Pulmonary artery endothelial cell (primary cell): ENCODE data around the gene KRABD2.
"Not testable (repeated sequence)": the region's sequence is repeated elsewhere in the genome, so short reads cannot be mapped to it uniquely, and the experiment has no call there.

ENCODE experiments used
- DNase-seq: peaks from one replicate; pipeline ENCODE4 v3.0.0-alpha.2; 2011; ENCODE audit warnings: low read depth, low spot score

KRABD2 gene

DNA sequence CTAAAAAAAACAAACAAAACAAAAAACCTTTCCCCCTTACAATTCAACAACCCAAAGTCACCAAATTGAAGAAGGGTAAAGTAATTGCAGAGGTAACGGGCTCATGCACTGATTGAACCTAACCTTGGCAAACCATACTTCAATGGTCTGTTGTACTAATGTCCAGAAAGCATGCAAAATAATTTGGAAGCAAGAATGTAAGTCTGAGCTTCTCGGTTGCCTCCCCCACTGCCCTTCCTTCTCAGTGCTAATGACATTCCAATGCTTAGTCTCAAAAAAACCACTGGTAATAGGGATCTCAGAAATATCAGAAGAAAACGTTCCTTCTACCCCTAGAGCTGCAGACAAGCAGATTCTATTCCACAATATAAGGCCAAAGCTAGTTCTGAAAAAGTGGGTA lies 15.8 kb downstream of the KRABD2 start:
- no peak for DNase-seq

DNA sequence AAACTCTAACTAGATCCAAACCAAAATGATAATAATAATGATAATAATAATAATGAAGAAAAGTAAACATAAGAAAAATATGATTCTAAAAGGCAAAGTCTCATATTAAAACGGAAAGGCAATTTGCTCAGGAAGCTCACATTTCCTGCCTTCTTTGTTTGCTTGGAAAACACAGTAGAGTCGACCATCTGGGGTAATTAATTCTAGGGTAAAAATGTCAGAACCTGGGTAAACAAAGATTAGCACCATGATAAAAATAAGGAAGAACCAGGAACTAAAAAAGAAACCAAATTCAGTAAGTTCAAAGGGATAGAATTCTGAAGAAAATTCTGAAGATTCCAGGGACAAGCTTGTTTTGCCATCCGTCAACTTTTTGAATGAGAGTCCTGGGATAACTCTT lies 16.2 kb downstream of the KRABD2 start:
- DNase-seq = peak; percentile 73

DNA sequence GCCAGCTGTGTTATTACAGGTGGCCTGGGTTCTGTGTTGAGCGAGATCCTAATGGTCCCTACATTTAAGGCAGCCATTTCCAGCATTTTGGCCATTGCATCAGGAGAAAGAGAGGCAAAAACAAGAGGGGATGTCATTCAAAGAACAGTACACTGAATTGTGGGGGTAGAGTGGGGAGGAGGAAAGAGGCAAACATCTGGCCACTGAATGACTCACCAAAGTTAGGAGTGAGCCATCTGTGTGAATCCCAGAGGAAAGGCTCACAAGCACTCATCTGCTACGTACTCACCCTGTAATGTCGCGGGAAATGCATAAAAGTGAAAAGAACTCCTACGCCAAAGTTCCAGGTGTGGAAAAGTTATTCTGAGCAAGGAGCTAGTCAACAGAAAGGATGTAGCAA lies 16.7 kb downstream of the KRABD2 start:
- DNase-seq = peak; percentile 86

DNA sequence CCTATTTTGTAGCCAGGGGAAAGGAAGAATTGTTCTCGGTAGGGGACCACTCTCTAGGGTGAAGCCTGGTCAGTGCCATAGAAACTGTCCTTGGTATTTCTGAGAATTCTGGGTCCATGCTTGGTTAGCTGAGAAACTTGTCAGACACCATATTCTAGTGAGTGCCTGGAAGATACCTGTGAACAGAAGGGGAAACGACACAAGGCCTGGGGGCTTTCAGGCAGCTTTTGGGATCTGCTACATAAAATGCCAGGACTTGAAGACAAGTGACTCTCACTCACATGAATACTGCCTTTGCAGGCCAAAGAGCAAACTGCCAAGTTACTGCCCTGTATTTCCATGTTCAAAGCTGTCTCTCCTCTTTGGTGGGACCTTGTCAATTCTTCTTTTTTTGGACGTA lies 18.6 kb downstream of the KRABD2 start:
- no peak for DNase-seq

DNA sequence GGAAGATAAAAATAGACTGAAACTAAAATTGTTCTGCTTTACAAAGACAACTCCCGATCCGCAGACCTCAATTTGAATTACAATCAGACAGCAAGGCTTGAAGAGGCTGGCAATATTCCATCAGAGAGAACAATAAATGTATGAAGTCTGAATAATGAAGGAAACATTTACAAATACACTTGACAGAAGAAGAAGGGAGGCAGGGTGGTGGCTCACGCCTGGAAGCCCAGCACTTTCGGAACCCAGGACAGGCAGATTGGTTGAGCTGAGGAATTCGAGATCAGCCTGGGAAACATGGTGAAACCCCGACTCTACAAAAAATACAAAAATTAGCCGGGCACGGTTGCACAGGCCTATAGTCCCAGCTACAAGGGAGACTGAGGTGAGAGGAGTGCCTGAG lies 22.3 kb downstream of the KRABD2 start:
- DNase-seq = no peak

DNA sequence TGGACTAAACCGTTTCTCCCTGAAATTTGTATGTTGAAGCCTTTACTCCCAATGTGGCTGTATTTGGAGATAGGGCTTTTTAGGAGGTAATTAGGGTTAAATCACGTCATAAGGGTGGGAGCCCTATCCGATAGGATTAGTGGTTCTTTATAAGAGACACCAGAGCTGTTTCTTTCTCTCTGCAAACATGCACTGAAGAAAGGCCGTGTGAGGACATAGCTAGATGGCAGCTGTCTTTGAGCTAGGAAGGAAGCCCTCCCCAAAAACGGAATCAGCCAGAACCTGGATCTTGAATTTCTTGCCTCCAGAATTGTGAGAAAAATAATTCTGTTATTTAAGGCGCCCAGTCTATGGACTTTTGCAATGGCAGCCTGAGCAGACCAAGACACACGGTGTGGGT lies 22.8 kb downstream of the KRABD2 start:
- no peak for DNase-seq

DNA sequence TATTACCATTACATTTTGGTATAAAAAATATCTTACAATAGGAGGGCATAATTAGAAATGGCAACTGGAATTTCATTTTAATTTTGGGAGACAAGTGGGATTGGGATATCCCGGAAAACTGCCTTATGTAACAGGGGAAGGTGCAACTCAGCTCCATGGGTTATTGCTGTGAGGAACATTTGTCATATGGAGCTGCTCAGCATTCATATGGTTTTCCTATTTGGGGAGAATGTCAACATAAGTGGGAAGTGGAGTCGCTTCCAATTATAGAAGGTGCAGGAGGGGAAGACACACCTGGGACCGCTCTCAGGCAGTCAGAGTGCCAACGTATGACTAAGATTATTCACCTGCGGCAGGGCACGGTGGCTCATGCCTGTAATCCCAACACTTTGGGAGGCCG lies 26.2 kb downstream of the KRABD2 start:
- no peak for DNase-seq

DNA sequence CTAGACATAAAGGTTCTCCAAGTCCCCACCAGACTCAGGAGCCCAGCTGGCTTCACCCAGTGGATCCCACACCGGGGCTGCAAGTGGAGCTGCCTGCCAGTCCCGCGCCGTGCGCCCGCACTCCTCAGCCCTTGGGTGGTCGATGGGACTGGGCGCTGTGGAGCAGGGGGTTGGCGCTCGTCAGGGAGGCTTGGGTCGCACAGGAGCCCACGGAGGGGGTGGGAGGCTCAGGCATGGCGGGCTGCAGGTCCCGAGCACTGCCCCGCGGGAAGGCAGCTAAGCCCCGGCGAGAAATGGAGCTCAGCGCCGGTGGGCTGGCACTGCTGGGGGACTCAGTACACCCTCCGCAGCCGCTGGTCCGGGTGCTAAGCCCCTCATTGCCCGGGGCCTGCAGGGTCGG lies 29.5 kb downstream of the KRABD2 start:
- not testable (repeated sequence) for DNase-seq

DNA sequence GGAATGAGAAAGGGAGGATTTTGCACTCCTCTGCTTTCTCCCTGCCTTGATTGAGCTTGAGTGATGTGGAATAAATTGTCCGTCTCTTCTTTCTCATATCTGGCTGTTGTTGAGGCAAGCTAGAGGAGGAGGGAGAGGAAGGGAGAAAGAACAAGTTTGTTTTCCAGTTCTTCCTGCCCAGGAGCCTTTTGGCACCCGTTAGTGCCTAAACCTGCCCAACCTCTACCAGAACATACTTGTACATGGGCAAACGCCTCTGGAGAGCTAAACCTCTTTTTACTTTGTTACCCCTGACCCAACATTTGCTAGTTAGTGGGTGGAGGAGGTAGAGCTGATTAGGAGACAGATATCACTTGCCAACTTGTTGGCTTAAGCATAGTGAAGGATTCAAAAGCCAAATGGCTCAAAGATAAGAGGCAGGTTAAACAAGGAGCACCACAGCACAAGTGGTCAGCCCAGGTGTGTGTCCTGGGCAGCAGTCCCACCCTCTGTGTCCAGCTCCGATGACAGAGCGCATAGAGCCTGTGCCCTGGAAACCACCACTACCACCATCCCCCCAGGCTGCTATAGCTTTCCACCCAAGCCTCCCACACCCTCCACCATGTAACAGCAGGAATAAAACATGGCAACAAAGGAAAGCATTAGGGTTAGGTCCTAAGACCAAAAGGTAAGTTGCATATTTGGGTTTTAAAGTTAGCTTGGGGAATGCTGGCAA lies 30.4 kb downstream of the KRABD2 start:
- no peak for DNase-seq

DNA sequence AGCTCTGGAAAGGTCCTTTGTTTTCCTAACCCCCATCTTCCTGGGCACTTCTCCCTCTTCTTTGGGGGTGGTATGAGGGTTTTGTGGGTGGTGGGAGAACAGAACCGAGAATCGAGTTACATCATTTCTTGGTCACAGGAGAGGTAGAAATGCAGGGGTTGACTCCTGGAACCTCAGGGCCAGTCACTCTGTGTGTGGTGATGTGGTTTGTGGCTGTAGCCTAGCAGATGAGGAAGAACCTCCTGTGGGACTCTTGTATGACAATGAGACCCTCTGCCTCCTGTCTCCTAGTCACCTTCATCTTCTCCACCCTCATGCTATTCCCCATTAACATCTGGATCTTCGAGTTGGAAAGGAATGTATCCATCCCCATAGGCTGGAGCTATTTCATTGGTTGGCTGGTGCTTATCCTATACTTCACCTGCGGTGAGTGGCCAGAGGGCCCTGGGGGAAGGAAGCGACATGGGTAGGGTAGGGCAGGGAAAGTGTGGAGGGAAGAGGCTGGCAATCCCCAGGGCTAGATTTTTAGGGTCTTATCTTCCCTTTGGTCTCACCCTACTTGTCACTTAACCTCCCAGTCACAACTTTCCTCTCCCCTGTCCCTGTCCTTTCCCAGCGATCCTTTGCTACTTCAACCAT lies 31.3 kb downstream of the KRABD2 start:
- no peak for DNase-seq

DNA sequence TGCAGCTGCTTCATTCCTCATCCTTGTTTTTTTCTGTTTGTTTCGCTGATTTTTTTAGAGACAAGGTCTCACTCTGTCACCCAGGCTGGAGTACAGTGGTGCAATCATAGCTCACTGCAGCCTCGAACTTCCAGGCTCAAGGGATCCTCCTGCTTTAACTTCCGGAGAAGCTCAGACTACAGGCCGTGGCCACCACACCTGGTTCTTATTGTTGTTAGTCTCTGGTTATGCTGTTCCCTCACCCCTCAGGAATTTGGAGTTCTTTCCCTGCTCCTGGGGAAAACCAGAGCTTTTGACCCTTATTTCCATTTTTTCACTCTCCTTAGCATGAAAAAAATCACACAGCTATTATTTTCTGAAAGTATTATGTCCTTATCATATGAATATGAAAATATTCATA lies 35.0 kb downstream of the KRABD2 start:
- DNase-seq = no peak

DNA sequence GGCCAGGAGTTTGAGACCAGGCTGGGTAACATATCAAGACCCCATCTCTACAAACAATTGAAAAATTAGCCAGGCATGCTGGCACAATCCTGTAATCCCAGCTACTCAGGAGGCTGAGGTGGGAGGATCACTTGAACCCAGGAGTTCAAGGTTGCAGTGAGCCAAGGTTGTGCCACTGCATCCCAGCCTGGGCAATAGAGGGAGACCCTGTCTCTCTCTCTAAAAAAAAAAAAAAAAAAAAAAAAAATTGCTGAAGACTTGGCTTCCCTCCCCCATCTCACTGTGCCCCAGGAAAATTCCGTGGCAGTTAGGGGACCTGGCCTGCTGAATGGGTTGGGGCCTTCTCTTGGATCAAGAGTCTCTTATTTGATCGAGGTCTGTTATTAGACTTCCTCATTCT lies 37.0 kb downstream of the KRABD2 start, which contains the start of gene ODF4:
ODF4 (plus strand) TSS at position 301 of the 400 bp plus-strand sequence. CDS start 212 bp downstream, outside the sequence.
- no peak for DNase-seq

DNA sequence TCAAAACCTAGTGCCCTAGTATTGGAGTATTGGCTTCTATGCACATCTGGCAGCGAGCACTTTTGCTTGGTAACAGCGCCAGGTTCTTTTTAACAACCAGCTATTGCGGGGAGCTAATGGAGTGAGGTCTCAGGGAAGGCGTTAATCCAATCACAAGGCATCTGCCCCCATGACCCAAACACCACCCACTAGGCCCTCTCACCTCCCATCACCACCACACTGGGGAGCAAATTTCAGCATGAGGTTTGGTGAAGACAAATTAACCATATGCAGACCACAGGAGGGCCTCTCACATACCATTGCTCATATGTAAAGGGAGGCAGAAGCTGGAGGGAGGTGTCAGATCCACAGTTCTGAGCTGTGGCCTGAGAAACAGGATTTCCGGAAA lies 37.8 kb downstream of the KRABD2 start:
- DNase-seq = no peak

DNA sequence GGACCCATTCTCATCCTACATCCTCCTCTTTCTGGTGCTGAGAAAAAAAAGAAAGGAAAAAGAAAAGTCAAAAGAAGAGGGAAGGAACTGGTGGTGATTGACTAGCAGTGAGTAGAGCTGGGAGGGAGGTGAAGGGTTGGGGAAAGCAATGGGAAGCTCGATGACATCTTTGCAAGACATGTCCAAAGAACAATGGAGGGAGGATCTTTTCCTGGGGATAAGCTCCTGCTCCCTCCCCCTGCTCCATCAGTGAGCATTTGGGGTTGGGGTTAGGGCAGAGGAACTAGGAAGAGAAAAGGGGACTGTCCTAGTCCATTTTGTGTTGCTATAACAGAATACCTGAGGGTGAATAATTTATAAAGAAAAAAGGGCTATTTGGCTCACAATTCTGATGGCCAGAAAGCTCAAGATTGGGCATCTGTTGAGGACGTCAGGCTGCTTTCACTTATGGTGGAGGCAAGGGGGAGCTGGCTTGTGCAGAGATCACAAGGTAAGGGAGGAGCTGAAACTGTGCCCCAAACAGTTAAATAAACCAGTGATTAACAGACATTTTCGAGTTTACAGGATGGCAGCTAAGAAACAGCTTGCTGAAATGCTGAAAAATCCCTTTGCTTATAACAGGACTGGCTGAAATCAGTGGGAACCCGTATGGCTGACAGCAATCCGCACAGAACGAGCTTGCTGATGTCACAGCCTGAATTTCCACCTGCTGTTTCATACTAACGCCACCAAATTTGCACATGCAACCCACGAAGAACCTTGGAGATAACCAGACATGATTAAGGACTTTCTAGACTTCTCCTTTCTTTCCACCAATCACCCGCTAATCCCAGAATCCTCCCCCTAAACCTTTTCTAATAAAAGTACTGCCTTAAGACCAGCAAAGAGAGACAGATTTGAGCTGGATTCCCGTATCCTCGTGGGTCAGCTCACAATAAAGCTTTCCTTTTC lies 38.4 kb downstream of the KRABD2 start:
- no peak for DNase-seq

DNA sequence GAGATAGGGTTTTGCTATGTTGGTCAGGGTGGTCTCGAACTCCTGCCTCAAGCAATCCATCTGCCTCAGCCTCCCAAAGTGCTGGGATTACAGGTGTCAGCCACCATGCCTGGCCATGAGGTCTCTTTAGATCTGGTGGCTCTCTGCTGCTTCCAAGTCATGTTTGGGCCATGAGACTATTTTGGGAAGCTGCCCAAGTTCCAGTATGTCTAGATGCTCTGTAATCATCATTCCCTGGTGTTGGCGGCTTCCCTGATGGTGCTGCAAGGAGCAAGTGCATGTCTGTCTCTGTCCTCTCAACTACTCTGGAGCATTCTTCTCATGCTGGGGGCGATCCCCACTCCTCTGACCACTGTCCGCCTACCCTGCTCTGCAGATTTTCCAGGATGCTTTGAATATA lies 43.2 kb downstream of the KRABD2 start:
- DNase-seq = no peak

DNA sequence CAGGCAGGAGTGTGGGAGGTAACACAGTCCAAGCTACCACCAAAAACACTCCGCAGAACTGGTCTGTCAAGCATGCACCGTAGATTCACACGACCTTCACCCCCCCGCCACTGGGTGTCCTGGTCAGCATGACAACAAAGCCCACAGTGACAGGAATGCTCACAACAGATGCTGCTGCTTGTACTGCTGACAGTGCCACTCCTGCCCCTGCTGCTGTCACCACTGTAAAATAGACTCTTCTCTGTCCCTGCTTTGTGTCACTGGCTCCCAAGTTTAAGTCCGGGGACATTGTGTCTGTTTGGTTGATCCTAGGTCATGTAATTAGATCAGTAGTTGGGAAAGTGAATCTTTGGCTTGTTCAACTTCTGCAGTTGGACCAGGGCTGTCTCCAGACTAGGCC lies 43.8 kb downstream of the KRABD2 start:
- no peak for DNase-seq

DNA sequence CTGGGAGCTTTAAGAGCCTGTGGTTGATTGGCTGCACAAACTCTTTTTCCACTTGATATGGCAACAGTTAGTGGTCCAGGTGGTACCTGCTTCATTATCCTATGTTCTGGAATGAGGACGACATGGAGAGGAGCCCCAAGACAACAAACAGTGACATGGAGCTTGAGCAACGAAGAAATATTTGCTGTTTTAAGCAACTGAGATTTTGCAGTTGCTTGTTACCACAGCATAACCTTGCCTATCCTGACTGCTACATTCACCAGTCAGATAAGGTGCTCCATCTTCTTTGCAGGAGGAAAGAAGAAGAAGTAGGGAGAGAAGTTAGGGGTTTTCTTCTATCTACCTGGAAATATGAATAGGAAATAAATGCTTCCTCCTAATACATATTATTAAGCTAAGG lies 44.4 kb downstream of the KRABD2 start:
- no peak for DNase-seq

DNA sequence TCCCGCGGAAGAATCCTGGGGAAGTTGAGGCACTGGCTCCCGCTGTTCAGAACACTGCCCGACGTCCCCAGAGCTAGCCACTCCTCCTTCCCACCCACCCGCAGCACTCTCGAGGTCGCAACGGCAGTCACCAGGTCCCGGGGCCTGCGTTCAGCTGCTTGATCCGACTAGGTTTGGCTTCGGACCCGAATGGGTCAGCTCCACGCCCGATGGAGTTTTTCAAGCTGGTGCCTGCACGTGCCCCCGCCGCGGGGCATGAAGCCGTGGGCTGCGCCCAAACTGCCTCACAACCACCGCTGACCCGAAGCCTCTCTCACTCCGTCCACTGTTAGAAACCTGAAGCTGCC lies 49.2 kb downstream of the KRABD2 start:
- no peak for DNase-seq
